OCI-LY1 (cell line): ENCODE data around the gene CARS2.

Source experiments
- CTCF ChIP-seq: fragments of 200-600 bp; sonication (generic), shearing (Covaris generic); IDR thresholded peaks from 2 replicates; pipeline ENCODE4 v1.5.1; 2017; ENCODE audit warnings: mild to moderate bottlenecking, antibody characterized with exemption, low read length, moderate library complexity, mixed read lengths
- EZH2 ChIP-seq: fragments of 200-600 bp; sonication (generic), shearing (Covaris generic); IDR thresholded peaks from 2 replicates; pipeline ENCODE4 v1.8.0; 2017; ENCODE audit warnings: borderline replicate concordance, mixed run types, mild to moderate bottlenecking, antibody characterized with exemption, low read length, moderate library complexity, mixed read lengths

- TF ChIP-seq EZH2, result no peak
- no peak for TF ChIP-seq CTCF
These were observed 28.0 kb downstream of the CARS2 start for GRCh38 chr13:110677731-110678545.
